ENCODE measurements around the gene IL21R.

The IL21R gene

DNA sequence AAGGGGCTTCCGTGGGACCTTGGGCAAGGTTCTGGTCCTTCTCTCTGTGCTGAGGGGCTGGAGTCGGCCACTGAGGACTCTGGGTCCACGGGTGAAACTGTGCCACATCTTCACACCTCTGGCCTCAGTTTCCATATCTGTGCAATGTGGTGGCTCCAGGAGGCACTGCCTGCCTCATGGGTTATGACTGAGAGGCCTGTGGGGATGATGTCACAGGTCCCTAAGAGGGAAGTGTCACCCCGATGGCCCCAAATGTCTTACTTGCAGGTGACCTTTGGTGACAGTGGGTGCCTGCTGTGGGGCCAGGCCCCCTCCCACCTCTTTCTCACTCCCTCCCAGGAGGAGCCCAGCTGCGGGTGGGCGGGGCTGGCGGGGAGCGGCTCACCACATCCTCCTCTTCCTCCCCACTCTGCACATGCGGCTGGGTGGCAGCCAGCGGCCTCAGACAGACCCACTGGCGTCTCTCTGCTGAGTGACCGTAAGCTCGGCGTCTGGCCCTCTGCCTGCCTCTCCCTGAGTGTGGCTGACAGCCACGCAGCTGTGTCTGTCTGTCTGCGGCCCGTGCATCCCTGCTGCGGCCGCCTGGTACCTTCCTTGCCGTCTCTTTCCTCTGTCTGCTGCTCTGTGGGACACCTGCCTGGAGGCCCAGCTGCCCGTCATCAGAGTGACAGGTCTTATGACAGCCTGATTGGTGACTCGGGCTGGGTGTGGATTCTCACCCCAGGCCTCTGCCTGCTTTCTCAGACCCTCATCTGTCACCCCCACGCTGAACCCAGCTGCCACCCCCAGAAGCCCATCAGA is at the start of gene IL21R:
TSS of gene IL21R (plus strand) at position 407 of the 801 bp plus-strand sequence. CDS start 27,898 bp downstream, outside the sequence.
- TF ChIP-seq ZNF70 (CRISPR knock-in tag; IDR thresholded peaks at IDR 0.05) = no peak
- no peak for TF ChIP-seq OSR1 (CRISPR knock-in tag; IDR thresholded peaks at IDR 0.05)
- TF ChIP-seq PPARA (CRISPR knock-in tag; IDR thresholded peaks at IDR 0.05; ENCODE audit: borderline replicate concordance) = no peak
- TF ChIP-seq, protein P1, sequence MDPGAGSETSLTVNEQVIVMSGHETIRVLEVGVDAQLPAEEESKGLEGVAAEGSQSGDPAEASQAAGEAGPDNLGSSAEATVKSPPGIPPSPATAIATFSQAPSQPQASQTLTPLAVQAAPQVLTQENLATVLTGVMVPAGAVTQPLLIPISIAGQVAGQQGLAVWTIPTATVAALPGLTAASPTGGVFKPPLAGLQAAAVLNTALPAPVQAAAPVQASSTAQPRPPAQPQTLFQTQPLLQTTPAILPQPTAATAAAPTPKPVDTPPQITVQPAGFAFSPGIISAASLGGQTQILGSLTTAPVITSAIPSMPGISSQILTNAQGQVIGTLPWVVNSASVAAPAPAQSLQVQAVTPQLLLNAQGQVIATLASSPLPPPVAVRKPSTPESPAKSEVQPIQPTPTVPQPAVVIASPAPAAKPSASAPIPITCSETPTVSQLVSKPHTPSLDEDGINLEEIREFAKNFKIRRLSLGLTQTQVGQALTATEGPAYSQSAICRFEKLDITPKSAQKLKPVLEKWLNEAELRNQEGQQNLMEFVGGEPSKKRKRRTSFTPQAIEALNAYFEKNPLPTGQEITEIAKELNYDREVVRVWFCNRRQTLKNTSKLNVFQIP (CRISPR knock-in tag; IDR thresholded peaks at IDR 0.05; ENCODE audit: borderline replicate concordance, low read depth) = no peak
- no peak for TF ChIP-seq ZFP30 (CRISPR knock-in tag; IDR thresholded peaks at IDR 0.05)
- TF ChIP-seq RARB (CRISPR knock-in tag; IDR thresholded peaks at IDR 0.05) = no peak
- TF ChIP-seq GLIS3 (CRISPR knock-in tag; IDR thresholded peaks at IDR 0.05) = no peak
- no peak for TF ChIP-seq ZC3H10 (CRISPR knock-in tag; IDR thresholded peaks at IDR 0.05)
- no peak for TF ChIP-seq ESRRG (CRISPR knock-in tag; IDR thresholded peaks at IDR 0.05)
- no peak for TF ChIP-seq TOX (CRISPR knock-in tag; IDR thresholded peaks at IDR 0.05; ENCODE audit: borderline replicate concordance)
- no peak for TF ChIP-seq CSDC2 (CRISPR knock-in tag; IDR thresholded peaks at IDR 0.05)
- no peak for TF ChIP-seq BACH2 (CRISPR knock-in tag; IDR thresholded peaks at IDR 0.05; ENCODE audit: borderline replicate concordance)
- TF ChIP-seq, protein P2, sequence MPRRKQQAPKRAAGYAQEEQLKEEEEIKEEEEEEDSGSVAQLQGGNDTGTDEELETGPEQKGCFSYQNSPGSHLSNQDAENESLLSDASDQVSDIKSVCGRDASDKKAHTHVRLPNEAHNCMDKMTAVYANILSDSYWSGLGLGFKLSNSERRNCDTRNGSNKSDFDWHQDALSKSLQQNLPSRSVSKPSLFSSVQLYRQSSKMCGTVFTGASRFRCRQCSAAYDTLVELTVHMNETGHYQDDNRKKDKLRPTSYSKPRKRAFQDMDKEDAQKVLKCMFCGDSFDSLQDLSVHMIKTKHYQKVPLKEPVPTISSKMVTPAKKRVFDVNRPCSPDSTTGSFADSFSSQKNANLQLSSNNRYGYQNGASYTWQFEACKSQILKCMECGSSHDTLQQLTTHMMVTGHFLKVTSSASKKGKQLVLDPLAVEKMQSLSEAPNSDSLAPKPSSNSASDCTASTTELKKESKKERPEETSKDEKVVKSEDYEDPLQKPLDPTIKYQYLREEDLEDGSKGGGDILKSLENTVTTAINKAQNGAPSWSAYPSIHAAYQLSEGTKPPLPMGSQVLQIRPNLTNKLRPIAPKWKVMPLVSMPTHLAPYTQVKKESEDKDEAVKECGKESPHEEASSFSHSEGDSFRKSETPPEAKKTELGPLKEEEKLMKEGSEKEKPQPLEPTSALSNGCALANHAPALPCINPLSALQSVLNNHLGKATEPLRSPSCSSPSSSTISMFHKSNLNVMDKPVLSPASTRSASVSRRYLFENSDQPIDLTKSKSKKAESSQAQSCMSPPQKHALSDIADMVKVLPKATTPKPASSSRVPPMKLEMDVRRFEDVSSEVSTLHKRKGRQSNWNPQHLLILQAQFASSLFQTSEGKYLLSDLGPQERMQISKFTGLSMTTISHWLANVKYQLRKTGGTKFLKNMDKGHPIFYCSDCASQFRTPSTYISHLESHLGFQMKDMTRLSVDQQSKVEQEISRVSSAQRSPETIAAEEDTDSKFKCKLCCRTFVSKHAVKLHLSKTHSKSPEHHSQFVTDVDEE (CRISPR knock-in tag; IDR thresholded peaks at IDR 0.05) = no peak
- no peak for TF ChIP-seq CREB5 (CRISPR knock-in tag; IDR thresholded peaks at IDR 0.05; ENCODE audit: low read depth)
- no peak for TF ChIP-seq SNAI2 (CRISPR knock-in tag; IDR thresholded peaks at IDR 0.05)
- no peak for TF ChIP-seq ZFP3 (CRISPR knock-in tag; IDR thresholded peaks at IDR 0.05)
- TF ChIP-seq, protein P3, sequence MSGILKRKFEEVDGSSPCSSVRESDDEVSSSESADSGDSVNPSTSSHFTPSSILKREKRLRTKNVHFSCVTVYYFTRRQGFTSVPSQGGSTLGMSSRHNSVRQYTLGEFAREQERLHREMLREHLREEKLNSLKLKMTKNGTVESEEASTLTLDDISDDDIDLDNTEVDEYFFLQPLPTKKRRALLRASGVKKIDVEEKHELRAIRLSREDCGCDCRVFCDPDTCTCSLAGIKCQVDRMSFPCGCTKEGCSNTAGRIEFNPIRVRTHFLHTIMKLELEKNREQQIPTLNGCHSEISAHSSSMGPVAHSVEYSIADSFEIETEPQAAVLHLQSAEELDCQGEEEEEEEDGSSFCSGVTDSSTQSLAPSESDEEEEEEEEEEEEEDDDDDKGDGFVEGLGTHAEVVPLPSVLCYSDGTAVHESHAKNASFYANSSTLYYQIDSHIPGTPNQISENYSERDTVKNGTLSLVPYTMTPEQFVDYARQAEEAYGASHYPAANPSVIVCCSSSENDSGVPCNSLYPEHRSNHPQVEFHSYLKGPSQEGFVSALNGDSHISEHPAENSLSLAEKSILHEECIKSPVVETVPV (CRISPR knock-in tag; IDR thresholded peaks at IDR 0.05) = no peak
- TF ChIP-seq ZNF8 (CRISPR knock-in tag; IDR thresholded peaks at IDR 0.05) = no peak
- no peak for TF ChIP-seq ISL1 (CRISPR knock-in tag; IDR thresholded peaks at IDR 0.05)
- ATAC-seq = peak; percentile 64

DNA sequence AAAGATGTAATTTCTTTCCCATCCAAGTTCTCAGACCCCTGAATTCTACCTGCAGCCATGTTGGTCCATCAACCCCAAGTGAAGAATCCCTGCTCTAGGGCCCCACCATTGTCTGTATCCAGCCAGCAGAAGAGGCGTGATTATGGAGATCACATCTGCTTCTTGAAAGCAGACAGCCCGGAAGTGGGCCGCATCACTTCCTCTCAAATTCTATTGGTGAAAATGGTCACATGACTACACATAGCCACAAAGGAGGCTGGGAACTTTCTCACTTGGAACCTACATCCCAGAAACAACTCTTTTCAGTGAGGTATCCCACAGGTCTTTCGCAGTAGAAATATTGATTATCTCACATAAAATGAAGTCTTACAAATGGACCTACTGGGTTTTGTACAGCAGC is 48.1 kb upstream of the IL21R start:
- no peak for ATAC-seq
- TF ChIP-seq ZNF565 (CRISPR knock-in tag; conservative IDR thresholded peaks at IDR 0.05; ENCODE audit: low read depth) (no peak), TOX (CRISPR knock-in tag; IDR thresholded peaks at IDR 0.05; ENCODE audit: borderline replicate concordance) (no peak), ZFP3 (CRISPR knock-in tag; IDR thresholded peaks at IDR 0.05) (no peak), RARB (CRISPR knock-in tag; IDR thresholded peaks at IDR 0.05) (no peak), ZFP30 (CRISPR knock-in tag; IDR thresholded peaks at IDR 0.05) (no peak), PPARA (CRISPR knock-in tag; IDR thresholded peaks at IDR 0.05; ENCODE audit: borderline replicate concordance) (no peak), ISL1 (CRISPR knock-in tag; IDR thresholded peaks at IDR 0.05) (no peak), SNAI2 (CRISPR knock-in tag; IDR thresholded peaks at IDR 0.05) (no peak), ZNF70 (CRISPR knock-in tag; IDR thresholded peaks at IDR 0.05) (no peak), ARNTL (CRISPR knock-in tag; IDR thresholded peaks at IDR 0.05; ENCODE audit: borderline replicate concordance, low read depth) (no peak)

- no peak for TF ChIP-seq ZNF565 (CRISPR knock-in tag; conservative IDR thresholded peaks at IDR 0.05; ENCODE audit: low read depth)
- TF ChIP-seq ZFP30 (CRISPR knock-in tag; IDR thresholded peaks at IDR 0.05) = no peak
- peak; percentile 71 for ATAC-seq
Observed at GRCh38 chr16:27355610-27356009, 46.4 kb upstream of the IL21R start.
